Ovary (tissue), 3 donors: ENCODE measurements around the gene TMEM120B.

Experiments
- CTCF ChIP-seq, 3 donors: fragments of 450-650 bp in 2 of 3; fragments of 200-600 bp in 1 of 3; IDR thresholded peaks; one replicate each; pipeline versions ENCODE4 v1.5.1 to v1.8.0; 2016 to 2022; ENCODE audit warnings: antibody characterized with exemption in 3 of 3, mild to moderate bottlenecking in 1 of 3
- EP300 ChIP-seq: sonication (generic); formaldehyde crosslinking; IDR thresholded peaks from one replicate; pipeline ENCODE4 v1.6.1; 2017; ENCODE audit warnings: antibody characterized with exemption
- donor health status: DM: no; HTN: no; CAD: no.

GRCh38 chr12:121767525-121768016 is 55.0 kb downstream of the TMEM120B start:
- TF ChIP-seq CTCF (IDR thresholded peaks at IDR 0.05) (no peak), EP300 (no peak)
